Endothelial cell of umbilical vein (primary cell): ENCODE measurements around the gene SREBF1. TPM values are rescaled to one million over a fixed set of nuclear protein-coding genes. Genes with fewer than 3 reads are reported as not detected.

Experiments used
- BruUV-seq: library from RNA; stranded (reverse); fragments of 400-500 nt; replicated peaks from 2 replicates; lab custom pipeline; 2021; lab: Mats Ljungman, UMichigan
- CTCF ChIA-PET: fragments of 300-600, 350-600 bp; sonication (Branson Sonifier 250); formaldehyde crosslinking; loops from one replicate; lab custom pipeline; 2021; ENCODE audit warnings: antibody characterized with exemption, inconsistent platforms; lab: Charles Lee
- POLR2A ChIA-PET: fragments of 300-600, 350-600 bp; sonication (Branson Sonifier 250); formaldehyde crosslinking; loops from one replicate; lab custom pipeline; 2021; ENCODE audit warnings: antibody characterized with exemption, inconsistent platforms; lab: Charles Lee
- DNase-seq: peaks from one replicate; pipeline ENCODE4 v3.0.0-alpha.2; 2011; ENCODE audit warnings: low read depth, low spot score
- FAIRE-seq: peaks from 2 replicates; lab custom pipeline; 2011; peaks lifted over from hg19 to GRCh38; lab: Jason Lieb, UNC
- H2AFZ ChIP-seq: 2 replicates; pipeline ENCODE4 v1.6.0; 2012; ENCODE audit warnings: low read depth, low read length, control low read depth, inconsistent platforms
- H3K27ac ChIP-seq: 2 replicates; pipeline ENCODE4 v1.5.1; 2011; ENCODE audit warnings: low read depth, mild to moderate bottlenecking, control low read depth, low read length, moderate library complexity; ENCODE audit not compliant: insufficient read depth
- H3K27me3 ChIP-seq, 2 experiments: 2 replicates each; pipeline versions ENCODE4 v1.6.0 to v1.6.1; 2011; ENCODE audit warnings: low read length in 2 of 2, mixed read lengths in 1 of 2; ENCODE audit not compliant: control insufficient read depth in 2 of 2, insufficient read depth in 2 of 2
- H3K36me3 ChIP-seq, 2 experiments: 2 replicates in 1 of 2; 3 replicates in 1 of 2; pipeline ENCODE4 v1.5.1; 2011; ENCODE audit warnings: low read length in 2 of 2, mild to moderate bottlenecking in 1 of 2, moderate library complexity in 1 of 2; ENCODE audit not compliant: control insufficient read depth in 2 of 2, insufficient read depth in 2 of 2; ENCODE audit errors: extremely low read depth in 1 of 2
- H3K4me1 ChIP-seq: 3 replicates; pipeline ENCODE4 v1.5.1; 2011; ENCODE audit warnings: mild to moderate bottlenecking, low read length; ENCODE audit not compliant: control insufficient read depth, insufficient read depth; ENCODE audit errors: extremely low read depth
- H3K4me2 ChIP-seq: 2 replicates; pipeline ENCODE4 v1.6.1; 2011; ENCODE audit warnings: low read length, control low read depth, mixed read lengths; ENCODE audit not compliant: insufficient read depth
- H3K4me3 ChIP-seq, 3 experiments: fragments of 200-600 bp in 1 of 3; sonication (generic), shearing (Covaris generic) in 1 of 3; replicated peaks in 1 of 3; 2 replicates each; pipeline ENCODE4 v1.5.1; 2011 to 2016; ENCODE audit warnings: control low read depth in 3 of 3, low read length in 3 of 3, mild to moderate bottlenecking in 2 of 3, inconsistent platforms in 1 of 3, low read depth in 1 of 3, moderate library complexity in 1 of 3; ENCODE audit not compliant: insufficient read depth in 1 of 3
- H3K79me2 ChIP-seq: 2 replicates; pipeline ENCODE4 v1.6.0; 2012; ENCODE audit warnings: low read length, inconsistent platforms; ENCODE audit not compliant: control insufficient read depth, insufficient read depth
- H3K9ac ChIP-seq: replicated peaks from 2 replicates; pipeline ENCODE3; 2011; ENCODE audit warnings: low read length, control low read depth; ENCODE audit not compliant: insufficient read depth; ENCODE audit errors: extremely low read depth
- H3K9me1 ChIP-seq: replicated peaks from 3 replicates; pipeline ENCODE4 v1.6.0; 2011; ENCODE audit warnings: mild to moderate bottlenecking, low read length; ENCODE audit not compliant: control insufficient read depth, insufficient read depth; ENCODE audit errors: extremely low read depth
- H3K9me3 ChIP-seq: replicated peaks from 2 replicates; pipeline ENCODE4 v1.5.1; 2012; ENCODE audit warnings: low read length, inconsistent platforms; ENCODE audit not compliant: control insufficient read depth, insufficient read depth
- H4K20me1 ChIP-seq: replicated peaks from 2 replicates; pipeline ENCODE3; 2011; ENCODE audit warnings: mild to moderate bottlenecking, low read length; ENCODE audit not compliant: control insufficient read depth, insufficient read depth; ENCODE audit errors: extremely low read depth
- EZH2 ChIP-seq: IDR thresholded peaks from 2 replicates; pipeline ENCODE4 v1.6.1; 2012; ENCODE audit warnings: borderline replicate concordance, low read depth, mild to moderate bottlenecking, moderate library complexity, low read length, inconsistent platforms; ENCODE audit not compliant: severe bottlenecking
- FOS ChIP-seq: IDR thresholded peaks from 2 replicates; pipeline ENCODE4 v1.6.1; 2011; ENCODE audit warnings: mild to moderate bottlenecking, low read length, moderate library complexity, borderline replicate concordance; ENCODE audit not compliant: insufficient read depth
- GATA2 ChIP-seq: IDR thresholded peaks from 2 replicates; pipeline ENCODE4 v1.7.0; 2011; ENCODE audit warnings: low read depth, mild to moderate bottlenecking, moderate library complexity, mixed read lengths, low read length; ENCODE audit not compliant: insufficient read length, insufficient read depth
- JUN ChIP-seq: IDR thresholded peaks from 2 replicates; pipeline ENCODE4 v1.6.1; 2011; ENCODE audit warnings: borderline replicate concordance, low read depth; ENCODE audit not compliant: insufficient read length, insufficient read depth
- MYC ChIP-seq: IDR thresholded peaks from one replicate; pipeline ENCODE4 v1.6.1; 2011; ENCODE audit warnings: mild to moderate bottlenecking, low read depth, low read length
- POLR2A ChIP-seq: IDR thresholded peaks from 2 replicates; pipeline ENCODE4 v1.6.1; 2012; ENCODE audit warnings: low read depth, mild to moderate bottlenecking, control low read depth, low read length
- POLR2AphosphoS5 ChIP-seq: IDR thresholded peaks from 2 replicates; pipeline ENCODE4 v1.6.1; 2012; ENCODE audit warnings: low read depth, mild to moderate bottlenecking, control low read depth, low read length, moderate library complexity; ENCODE audit not compliant: insufficient read depth
- dilution Hi-C: fragments of 300-500 bp; cut with MboI; formaldehyde crosslinking; loops from one replicate; pipeline ENCODE4 v1.15.0; 2019; ENCODE audit warnings: low sequenced_read_pairs; ENCODE audit not compliant: extremely low pct_ligation_motif_present
- intact Hi-C: fragments of 100-400 bp; cut with micrococcal nuclease; formaldehyde crosslinking; loops from one replicate; pipeline ENCODE4 v1.10.0; 2022
- polyA plus RNA-seq, 4 experiments: library from polyadenylated mRNA; depleted of rRNA in 3 of 4; stranded (reverse) in 3 of 4; unstranded in 1 of 4; fragments of >200 nt; gene quantifications; 2 replicates each; pipeline versions ENCODE4 v1.2.1 to v1.2.3, GENCODE V29; 2011 to 2012; ENCODE audit warnings: missing spikeins in 1 of 4
- total RNA-seq: library from RNA; stranded (reverse); gene quantifications from 2 replicates; pipeline ENCODE4 v1.2.3, GENCODE V29; 2021
- TF ChIP-seq, protein P1 (sequence below): IDR thresholded peaks from 2 replicates; pipeline ENCODE4 v1.6.1; 2011; ENCODE audit not compliant: insufficient read depth, insufficient read length
- TF ChIP-seq, protein P2 (sequence below), 2 donors: IDR thresholded peaks; 1 replicate in 1 of 2; 2 replicates in 1 of 2; pipeline ENCODE4 v1.5.1; 2011; ENCODE audit warnings: low read length in 2 of 2, mild to moderate bottlenecking in 2 of 2, moderate library complexity in 2 of 2, control low read depth in 1 of 2, inconsistent platforms in 1 of 2, low read depth in 1 of 2; ENCODE audit not compliant: insufficient read depth in 1 of 2; ENCODE audit errors: extremely low read depth in 1 of 2

Gene SREBF1
- total and polyA plus RNA-seq, 2 donors (not counting 3 experiments of a cell fraction or from before 2014, with no cell fraction given) = 50.4 to 109 TPM

DNA sequence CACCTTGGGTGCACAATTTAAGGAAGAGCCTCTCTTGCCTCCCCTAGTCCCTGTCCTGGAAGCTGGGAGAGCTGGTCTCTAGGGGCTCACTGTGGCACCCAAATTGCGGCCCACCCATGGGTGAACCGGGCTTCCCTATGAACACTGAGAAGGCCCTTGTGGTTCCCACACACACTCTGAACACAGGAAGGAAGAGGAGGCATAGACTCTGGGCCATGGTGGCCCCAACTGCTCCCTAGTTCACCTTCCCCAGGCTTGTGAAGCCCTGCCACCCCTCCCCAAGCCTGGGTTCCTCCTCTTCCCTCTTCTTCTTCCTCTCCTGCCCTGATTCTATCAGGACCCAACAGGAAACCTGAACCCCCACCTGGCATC is 10.5 kb downstream of the SREBF1 start:
- H3K79me2 ChIP-seq = peaks cover 77% of the 10 kb centered on the region
- H3K9me1 ChIP-seq = no peaks in the 10 kb centered on the region
- DNase-seq (no peak), FAIRE-seq (no peak)
- POLR2A ChIA-PET = no interaction called here
- dilution Hi-C loops (no loop called here), intact Hi-C loops (no loop called here)
- H3K27me3 ChIP-seq = no peaks in the 10 kb centered on the region
- no peak overlapping the region for H3K4me2 ChIP-seq
- H2AFZ ChIP-seq = no peak overlapping the region
- H3K4me1 ChIP-seq = peaks cover 25% of the 10 kb centered on the region
- BruUV-seq = no TSS peak
- CTCF ChIA-PET = interaction anchor here (0.6 to 1.0 kb wide), 2 partner anchors 11 to 52 kb away, joined by 3 to 5 read pairs; no protein-coding TSS in a partner anchor
- H3K36me3 ChIP-seq = no peaks in the 10 kb centered on the region
- TF ChIP-seq, protein P1, sequence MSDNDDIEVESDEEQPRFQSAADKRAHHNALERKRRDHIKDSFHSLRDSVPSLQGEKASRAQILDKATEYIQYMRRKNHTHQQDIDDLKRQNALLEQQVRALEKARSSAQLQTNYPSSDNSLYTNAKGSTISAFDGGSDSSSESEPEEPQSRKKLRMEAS = no peak
- TF ChIP-seq POLR2A = no peak
- TF ChIP-seq FOS = no peak
- TF ChIP-seq, protein P2, sequence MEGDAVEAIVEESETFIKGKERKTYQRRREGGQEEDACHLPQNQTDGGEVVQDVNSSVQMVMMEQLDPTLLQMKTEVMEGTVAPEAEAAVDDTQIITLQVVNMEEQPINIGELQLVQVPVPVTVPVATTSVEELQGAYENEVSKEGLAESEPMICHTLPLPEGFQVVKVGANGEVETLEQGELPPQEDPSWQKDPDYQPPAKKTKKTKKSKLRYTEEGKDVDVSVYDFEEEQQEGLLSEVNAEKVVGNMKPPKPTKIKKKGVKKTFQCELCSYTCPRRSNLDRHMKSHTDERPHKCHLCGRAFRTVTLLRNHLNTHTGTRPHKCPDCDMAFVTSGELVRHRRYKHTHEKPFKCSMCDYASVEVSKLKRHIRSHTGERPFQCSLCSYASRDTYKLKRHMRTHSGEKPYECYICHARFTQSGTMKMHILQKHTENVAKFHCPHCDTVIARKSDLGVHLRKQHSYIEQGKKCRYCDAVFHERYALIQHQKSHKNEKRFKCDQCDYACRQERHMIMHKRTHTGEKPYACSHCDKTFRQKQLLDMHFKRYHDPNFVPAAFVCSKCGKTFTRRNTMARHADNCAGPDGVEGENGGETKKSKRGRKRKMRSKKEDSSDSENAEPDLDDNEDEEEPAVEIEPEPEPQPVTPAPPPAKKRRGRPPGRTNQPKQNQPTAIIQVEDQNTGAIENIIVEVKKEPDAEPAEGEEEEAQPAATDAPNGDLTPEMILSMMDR (IDR thresholded peaks at IDR 0.05; ENCODE audit: extremely low read depth in 1 of 2, insufficient read depth in 1 of 2, low read depth in 1 of 2, low read length in 2 of 2) = no peak
- TF ChIP-seq POLR2AphosphoS5 = no peak
- no peak for TF ChIP-seq MYC
- no peak for TF ChIP-seq JUN
- TF ChIP-seq EZH2 = no peak
- TF ChIP-seq GATA2 = no peak
- no peak overlapping the region for H3K4me3 ChIP-seq
- no peaks in the 10 kb centered on the region for H3K9me3 ChIP-seq
- H4K20me1 ChIP-seq = no peaks in the 10 kb centered on the region
- no peak overlapping the region for H3K27ac ChIP-seq
- no peak overlapping the region for H3K9ac ChIP-seq
